ENCODE measurements around the gene MAP4. TPM values are rescaled to one million over a fixed set of nuclear protein-coding genes. Genes with fewer than 3 reads are reported as not detected.

The MAP4 gene
- total and polyA plus RNA-seq, 2 of the 13 experiments (the other 11 are each of a cell fraction or from before 2014, with no cell fraction given) = 33.1 to 38.7 TPM

- TF ChIP-seq HBP1 (CRISPR knock-in tag; IDR thresholded peaks at IDR 0.05; ENCODE audit: low read depth) = no peak
- TF ChIP-seq EEA1 (CRISPR knock-in tag; IDR thresholded peaks at IDR 0.05; ENCODE audit: borderline replicate concordance) = no peak
- no peak for TF ChIP-seq SP140L (CRISPR knock-in tag; IDR thresholded peaks at IDR 0.05; ENCODE audit: borderline replicate concordance)
- TF ChIP-seq, protein P1, sequence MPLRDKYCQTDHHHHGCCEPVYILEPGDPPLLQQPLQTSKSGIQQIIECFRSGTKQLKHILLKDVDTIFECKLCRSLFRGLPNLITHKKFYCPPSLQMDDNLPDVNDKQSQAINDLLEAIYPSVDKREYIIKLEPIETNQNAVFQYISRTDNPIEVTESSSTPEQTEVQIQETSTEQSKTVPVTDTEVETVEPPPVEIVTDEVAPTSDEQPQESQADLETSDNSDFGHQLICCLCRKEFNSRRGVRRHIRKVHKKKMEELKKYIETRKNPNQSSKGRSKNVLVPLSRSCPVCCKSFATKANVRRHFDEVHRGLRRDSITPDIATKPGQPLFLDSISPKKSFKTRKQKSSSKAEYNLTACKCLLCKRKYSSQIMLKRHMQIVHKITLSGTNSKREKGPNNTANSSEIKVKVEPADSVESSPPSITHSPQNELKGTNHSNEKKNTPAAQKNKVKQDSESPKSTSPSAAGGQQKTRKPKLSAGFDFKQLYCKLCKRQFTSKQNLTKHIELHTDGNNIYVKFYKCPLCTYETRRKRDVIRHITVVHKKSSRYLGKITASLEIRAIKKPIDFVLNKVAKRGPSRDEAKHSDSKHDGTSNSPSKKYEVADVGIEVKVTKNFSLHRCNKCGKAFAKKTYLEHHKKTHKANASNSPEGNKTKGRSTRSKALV (CRISPR knock-in tag; IDR thresholded peaks at IDR 0.05) = no peak
- TF ChIP-seq ZUFSP (CRISPR knock-in tag; IDR thresholded peaks at IDR 0.05; ENCODE audit: borderline replicate concordance) = no peak
- TF ChIP-seq ZNF7 (CRISPR knock-in tag; IDR thresholded peaks at IDR 0.05) = no peak
- no peak for TF ChIP-seq CBX2 (IDR thresholded peaks at IDR 0.05; ENCODE audit: low read depth, low read length)
- no peak for TF ChIP-seq CBX2 (CRISPR knock-in tag; IDR thresholded peaks at IDR 0.05; ENCODE audit: low read depth)
- no peak for TF ChIP-seq CAMTA2 (CRISPR knock-in tag; IDR thresholded peaks at IDR 0.05; ENCODE audit: borderline replicate concordance)
- peak; percentile 82 for TF ChIP-seq HNF4A (CRISPR knock-in tag; IDR thresholded peaks at IDR 0.05)
- TF ChIP-seq ASH2L (IDR thresholded peaks at IDR 0.05; ENCODE audit: insufficient read length, low read depth, low read length) = peak; percentile 56
- no peak for TF ChIP-seq ISX (CRISPR knock-in tag; conservative IDR thresholded peaks at IDR 0.05)
- no peak for TF ChIP-seq XRCC5 (optimal IDR thresholded peaks at IDR 0.05; ENCODE audit: low read length)
- no peak for TF ChIP-seq MZF1 (CRISPR knock-in tag; IDR thresholded peaks at IDR 0.05; ENCODE audit: borderline replicate concordance)
- no peak for TF ChIP-seq SNAPC4 (CRISPR knock-in tag; IDR thresholded peaks at IDR 0.05)
- no peak for TF ChIP-seq CSRNP2 (CRISPR knock-in tag; conservative IDR thresholded peaks at IDR 0.05; ENCODE audit: low read depth)
These were observed 61.6 kb downstream of the MAP4 start (continued) for GRCh38 chr3:47954567-47954966.
